ENCODE data around the gene PRSS8.

DNA sequence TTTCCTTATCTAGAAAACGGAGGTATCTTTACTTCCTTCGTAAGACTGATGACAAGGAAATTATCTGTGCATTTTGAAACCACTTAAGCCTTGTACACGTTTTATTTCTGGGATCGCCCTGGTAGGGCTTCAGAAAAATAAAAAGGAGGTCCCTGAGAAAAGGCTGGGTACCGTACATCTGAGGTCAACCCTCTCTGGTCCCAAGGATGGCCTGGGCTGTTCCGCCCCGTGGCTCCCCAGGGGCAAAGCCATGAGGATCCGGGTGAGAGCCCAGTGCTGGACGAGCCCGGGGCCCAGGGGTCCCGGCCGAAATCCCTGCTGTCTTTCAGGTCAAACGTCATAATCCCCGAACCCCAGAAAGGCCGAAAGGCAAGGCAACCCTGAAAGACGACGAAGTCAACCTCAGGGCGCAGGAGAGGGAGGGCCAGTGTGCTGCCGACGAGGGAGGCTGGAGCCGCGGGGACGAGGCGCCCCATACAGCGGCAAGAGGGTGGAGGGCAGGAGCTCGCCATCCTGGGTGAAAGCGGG, 43.8 kb upstream of the PRSS8 start:
- TF ChIP-seq, protein P1, sequence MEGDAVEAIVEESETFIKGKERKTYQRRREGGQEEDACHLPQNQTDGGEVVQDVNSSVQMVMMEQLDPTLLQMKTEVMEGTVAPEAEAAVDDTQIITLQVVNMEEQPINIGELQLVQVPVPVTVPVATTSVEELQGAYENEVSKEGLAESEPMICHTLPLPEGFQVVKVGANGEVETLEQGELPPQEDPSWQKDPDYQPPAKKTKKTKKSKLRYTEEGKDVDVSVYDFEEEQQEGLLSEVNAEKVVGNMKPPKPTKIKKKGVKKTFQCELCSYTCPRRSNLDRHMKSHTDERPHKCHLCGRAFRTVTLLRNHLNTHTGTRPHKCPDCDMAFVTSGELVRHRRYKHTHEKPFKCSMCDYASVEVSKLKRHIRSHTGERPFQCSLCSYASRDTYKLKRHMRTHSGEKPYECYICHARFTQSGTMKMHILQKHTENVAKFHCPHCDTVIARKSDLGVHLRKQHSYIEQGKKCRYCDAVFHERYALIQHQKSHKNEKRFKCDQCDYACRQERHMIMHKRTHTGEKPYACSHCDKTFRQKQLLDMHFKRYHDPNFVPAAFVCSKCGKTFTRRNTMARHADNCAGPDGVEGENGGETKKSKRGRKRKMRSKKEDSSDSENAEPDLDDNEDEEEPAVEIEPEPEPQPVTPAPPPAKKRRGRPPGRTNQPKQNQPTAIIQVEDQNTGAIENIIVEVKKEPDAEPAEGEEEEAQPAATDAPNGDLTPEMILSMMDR (IDR thresholded peaks at IDR 0.05): no peak
- peak in 1 of 4 donors; percentile 29 for TF ChIP-seq POLR2A (IDR thresholded peaks at IDR 0.05)

Data from esophagus squamous epithelium (tissue), 4 donors.